MM.1S (cell line): ENCODE measurements around the gene TBX18.

Experiments used
- CTCF ChIP-seq: fragments of 300-600 bp; sonication (generic); IDR thresholded peaks from 2 replicates; pipeline ENCODE4 v1.5.1; 2016; ENCODE audit warnings: antibody characterized with exemption, low read length, mixed read lengths
- EZH2phosphoT487 ChIP-seq: fragments of 300-600 bp; sonication (generic); IDR thresholded peaks from 2 replicates; pipeline ENCODE4 v1.6.1; 2018; ENCODE audit warnings: antibody characterized with exemption, low read length

GRCh38 chr6:84641076-84641475, 123.3 kb downstream of the TBX18 start:
- TF ChIP-seq EZH2phosphoT487 (no peak), CTCF (no peak)
